PFSK-1 (cell line): ENCODE measurements around the gene CLK1.

Experiments
- POLR2AphosphoS5 ChIP-seq: IDR thresholded peaks from 2 replicates; pipeline ENCODE4 v1.6.1; 2012; ENCODE audit warnings: low read depth, mild to moderate bottlenecking, control low read depth, low read length, moderate library complexity
- REST ChIP-seq, 2 experiments: IDR thresholded peaks; 2 replicates each; pipeline versions ENCODE4 v1.6.1 to v1.8.0; 2011 to 2012; ENCODE audit warnings: low read depth in 2 of 2, low read length in 2 of 2, control low read depth in 1 of 2, inconsistent platforms in 1 of 2, mild to moderate bottlenecking in 1 of 2, moderate library complexity in 1 of 2; ENCODE audit not compliant: insufficient read depth in 1 of 2
- SIN3A ChIP-seq: IDR thresholded peaks from 2 replicates; pipeline ENCODE4 v1.6.1; 2012; ENCODE audit warnings: mild to moderate bottlenecking, low read length, moderate library complexity, borderline replicate concordance; ENCODE audit not compliant: insufficient read depth

- no peak for TF ChIP-seq POLR2AphosphoS5
- TF ChIP-seq REST (IDR thresholded peaks at IDR 0.05; ENCODE audit: insufficient read depth in 1 of 2, low read depth in 2 of 2, low read length in 2 of 2): no peak
- no peak for TF ChIP-seq SIN3A
Observed at GRCh38 chr2:200847939-200848338, 16.5 kb downstream of the CLK1 start.
